ENCODE results near the gene DOCK6. TPM values are rescaled to one million over a fixed set of nuclear protein-coding genes. Genes with fewer than 3 reads are reported as not detected.

Gene DOCK6
- total RNA-seq, 1 experiment from 2014 or later = 18.3 TPM

DNA sequence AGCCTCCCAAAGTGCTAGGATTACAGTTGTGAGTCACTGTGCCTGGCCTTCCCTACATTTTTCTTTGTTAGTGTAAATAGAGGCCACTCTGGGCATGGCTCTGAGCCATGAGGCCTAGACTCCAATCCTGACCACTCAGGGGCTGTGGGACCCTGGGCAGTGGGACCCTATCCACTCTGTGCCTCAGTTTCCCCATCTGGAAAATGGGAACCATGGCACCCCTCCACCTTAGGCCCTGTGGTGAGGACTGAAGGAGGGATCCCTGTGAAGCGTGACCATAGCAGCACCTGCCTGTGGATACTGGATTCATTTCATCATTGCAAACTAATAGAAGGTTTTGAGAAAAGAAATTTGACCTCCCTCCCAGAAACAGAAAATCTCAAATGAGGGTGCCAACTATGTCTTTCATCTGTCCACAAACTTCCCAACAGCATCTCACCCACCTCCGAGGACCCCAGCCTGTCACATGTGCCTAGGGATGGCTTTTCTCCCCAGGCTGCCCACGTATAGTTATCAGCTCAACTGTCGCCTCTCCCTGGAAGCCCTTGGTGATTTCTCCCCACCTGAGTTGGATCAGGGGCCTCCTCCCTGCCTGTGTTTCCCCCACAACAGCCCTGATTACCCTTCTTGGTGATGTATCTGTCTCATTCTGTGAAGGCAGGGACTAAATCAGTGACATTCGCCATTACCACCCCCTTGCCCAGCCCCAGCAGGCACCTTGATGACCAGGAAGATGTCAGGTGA is 17.3 kb downstream of the DOCK6 start:
- DNase-seq = no peak
- H3K27me3 ChIP-seq = no peaks in the 10 kb centered on the region

DNA sequence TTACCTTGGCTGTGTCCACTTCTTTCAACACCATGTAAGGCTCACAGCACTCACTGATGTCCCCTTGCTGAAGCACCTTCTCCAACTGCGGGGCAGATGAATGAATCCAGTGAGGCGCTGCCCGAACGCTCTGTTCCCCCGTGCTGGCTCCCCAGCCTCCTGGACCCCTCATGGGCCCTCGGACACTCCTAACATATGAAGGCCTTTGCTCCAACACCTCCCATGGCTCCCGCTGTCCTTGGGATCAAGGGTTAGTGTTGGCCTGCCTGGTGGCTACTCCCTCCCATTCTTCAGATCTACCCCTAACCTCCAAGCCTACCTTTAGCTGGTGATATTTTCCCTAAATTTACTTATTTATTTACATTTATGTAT is 18.5 kb downstream of the DOCK6 start:
- no peak for DNase-seq
- Histone ChIP-seq H3K4me1 (no peaks in the 10 kb centered on the region), H3K27ac (no peak overlapping the region), H3K36me3 (peaks cover 12% of the 10 kb centered on the region), H3K27me3 (no peaks in the 10 kb centered on the region), H3K4me3 (no peak overlapping the region), H3K9me3 (replicated peaks) (no peaks in the 10 kb centered on the region)

More for the DNA sequence above, 17.3 kb downstream of the DOCK6 start:
- H3K4me3 ChIP-seq = no peak overlapping the region
- H3K4me1 ChIP-seq = no peaks in the 10 kb centered on the region
- H3K36me3 ChIP-seq = peaks cover 16% of the 10 kb centered on the region
- no peak overlapping the region for H3K27ac ChIP-seq
- H3K9me3 ChIP-seq (replicated peaks) = no peaks in the 10 kb centered on the region

DNA sequence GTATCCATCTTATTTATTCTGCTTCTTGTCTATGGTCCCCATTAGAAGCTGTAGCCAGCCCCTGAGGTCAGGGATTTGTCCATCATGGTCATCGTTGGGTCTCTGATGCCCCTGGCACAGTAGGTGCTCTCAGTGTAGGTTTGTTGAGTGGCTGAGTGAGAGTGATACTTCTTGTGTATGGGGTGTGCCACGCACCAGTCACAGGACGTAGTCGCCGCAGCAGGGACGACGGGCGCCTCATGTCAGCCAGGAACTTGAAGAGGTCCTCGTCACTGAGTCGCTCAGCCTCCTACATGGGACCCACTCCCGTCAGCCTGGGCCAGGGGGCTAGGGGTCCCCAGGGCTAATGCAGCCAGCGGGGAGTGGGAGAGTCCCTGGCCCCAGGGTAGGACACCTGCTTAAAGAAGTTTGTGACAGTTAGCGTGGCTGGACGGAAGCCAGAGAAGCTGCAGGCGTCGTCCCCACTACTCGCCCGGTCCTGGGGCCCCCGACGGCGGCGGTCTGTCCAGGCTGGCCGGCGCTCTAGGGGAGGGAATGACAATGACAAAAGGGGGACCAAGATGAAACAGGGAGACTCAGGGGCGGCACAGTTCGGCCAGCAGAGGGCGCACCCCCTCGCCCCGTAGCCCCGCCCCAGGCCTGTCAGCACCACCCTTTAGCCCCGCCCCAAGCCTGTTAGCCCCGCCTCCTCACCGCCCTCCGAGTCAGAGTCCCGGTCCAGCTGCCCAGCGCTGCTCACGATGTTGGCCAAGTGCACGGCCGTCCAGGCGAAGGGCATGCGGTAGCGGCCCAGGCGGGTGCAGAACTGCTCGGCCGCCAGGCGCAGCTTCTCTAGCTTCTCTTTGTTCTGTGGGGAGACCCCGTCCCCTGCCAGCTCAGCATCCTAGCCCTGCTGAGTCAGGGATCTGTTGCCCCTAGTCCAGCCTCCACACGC is 19.2 kb downstream of the DOCK6 start:
- Histone ChIP-seq H3K36me3 (peaks cover 7% of the 10 kb centered on the region; the same call in 1 of the 2 replicates), H3K9me3 (replicated peaks) (no peaks in the 10 kb centered on the region), H3K27me3 (no peaks in the 10 kb centered on the region), H3K4me1 (no peaks in the 10 kb centered on the region), H3K4me3 (no peak overlapping the region), H3K27ac (no peak overlapping the region)
- DNase-seq = peak; percentile 84 to 86

DNA sequence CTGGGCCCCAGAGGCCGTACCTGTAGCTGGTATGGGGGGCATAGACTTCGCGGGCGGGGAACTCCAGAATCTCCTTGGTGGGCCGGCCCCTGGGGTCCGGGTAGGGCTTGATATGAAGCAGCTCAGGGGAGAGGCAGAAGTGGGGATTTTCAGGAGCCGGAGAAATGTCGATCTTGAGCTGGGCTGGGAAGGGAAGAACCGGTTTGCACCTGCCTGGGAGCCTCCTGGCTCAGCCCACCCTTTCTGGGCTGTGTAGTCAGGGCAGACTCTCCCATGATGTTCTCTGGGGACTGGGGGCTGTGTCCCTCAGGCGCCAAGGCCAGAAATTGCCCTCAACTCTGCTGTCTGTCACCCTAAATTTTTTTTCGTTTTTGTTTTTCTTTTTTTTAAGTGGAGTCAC is 20.3 kb downstream of the DOCK6 start:
- Histone ChIP-seq H3K27me3 (no peaks in the 10 kb centered on the region), H3K4me1 (no peaks in the 10 kb centered on the region), H3K36me3 (peaks cover 2% of the 10 kb centered on the region; the same call in 1 of the 2 replicates), H3K27ac (no peak overlapping the region), H3K4me3 (no peak overlapping the region), H3K9me3 (replicated peaks) (no peaks in the 10 kb centered on the region)
- no peak for DNase-seq

DNA sequence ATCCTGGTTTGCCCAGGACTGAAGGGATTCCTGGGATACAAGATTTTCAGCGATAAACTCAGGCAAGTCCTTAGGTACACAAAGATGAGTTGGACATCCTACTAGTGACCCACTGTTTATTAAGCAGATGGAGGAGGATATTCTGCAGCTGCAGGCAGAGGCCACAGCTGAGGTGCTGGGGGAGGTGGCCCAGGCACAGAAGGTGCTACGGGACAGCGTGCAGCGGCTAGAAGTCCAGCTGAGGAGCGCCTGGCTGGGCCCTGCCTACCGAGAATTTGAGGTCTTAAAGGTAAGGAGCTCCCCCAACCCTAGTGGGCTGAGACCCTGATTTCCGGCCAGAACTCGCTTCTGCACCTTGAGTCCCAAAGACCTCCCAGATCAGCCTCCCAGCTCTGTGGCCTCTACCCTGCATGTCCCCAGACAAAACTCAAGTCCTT is 22.3 kb downstream of the DOCK6 start:
- no peak overlapping the region for H3K27ac ChIP-seq
- DNase-seq = no peak
- H3K27me3 ChIP-seq = no peaks in the 10 kb centered on the region
- H3K9me3 ChIP-seq (replicated peaks) = no peaks in the 10 kb centered on the region
- no peak overlapping the region for H3K4me3 ChIP-seq
- no peaks in the 10 kb centered on the region for H3K4me1 ChIP-seq
- peaks cover 2% of the 10 kb centered on the region; the same call in 1 of the 2 replicates for H3K36me3 ChIP-seq

DNA sequence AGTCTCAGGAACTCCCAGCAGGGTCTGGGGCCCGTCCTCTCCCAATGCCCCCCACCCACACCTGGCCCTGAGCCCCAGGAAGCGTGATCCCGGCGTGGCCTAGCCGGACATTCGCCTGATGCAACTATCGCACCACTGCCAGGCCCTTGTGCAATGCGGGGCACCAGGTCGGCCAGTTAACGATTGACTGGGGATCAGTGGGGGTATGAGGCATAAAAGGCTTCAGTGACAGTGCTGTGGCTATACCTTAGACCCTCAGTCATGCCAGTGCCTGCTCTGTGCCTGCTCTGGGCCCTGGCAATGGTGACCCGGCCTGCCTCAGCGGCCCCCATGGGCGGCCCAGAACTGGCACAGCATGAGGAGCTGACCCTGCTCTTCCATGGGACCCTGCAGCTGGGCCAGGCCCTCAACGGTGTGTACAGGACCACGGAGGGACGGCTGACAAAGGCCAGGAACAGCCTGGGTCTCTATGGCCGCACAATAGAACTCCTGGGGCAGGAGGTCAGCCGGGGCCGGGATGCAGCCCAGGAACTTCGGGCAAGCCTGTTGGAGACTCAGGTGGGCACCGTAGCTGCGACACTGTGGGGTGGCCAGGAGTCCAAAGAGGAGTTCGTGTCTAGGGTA is 22.8 kb downstream of the DOCK6 start, which contains the start of gene ANGPTL8:
Gene ANGPTL8, plus strand, starts transcription at position 243 of the 624 bp plus-strand sequence. Its CDS starts 19 bp downstream, at position 262.
- H3K4me3 ChIP-seq = no peak within 1 kb of the TSS

DNA sequence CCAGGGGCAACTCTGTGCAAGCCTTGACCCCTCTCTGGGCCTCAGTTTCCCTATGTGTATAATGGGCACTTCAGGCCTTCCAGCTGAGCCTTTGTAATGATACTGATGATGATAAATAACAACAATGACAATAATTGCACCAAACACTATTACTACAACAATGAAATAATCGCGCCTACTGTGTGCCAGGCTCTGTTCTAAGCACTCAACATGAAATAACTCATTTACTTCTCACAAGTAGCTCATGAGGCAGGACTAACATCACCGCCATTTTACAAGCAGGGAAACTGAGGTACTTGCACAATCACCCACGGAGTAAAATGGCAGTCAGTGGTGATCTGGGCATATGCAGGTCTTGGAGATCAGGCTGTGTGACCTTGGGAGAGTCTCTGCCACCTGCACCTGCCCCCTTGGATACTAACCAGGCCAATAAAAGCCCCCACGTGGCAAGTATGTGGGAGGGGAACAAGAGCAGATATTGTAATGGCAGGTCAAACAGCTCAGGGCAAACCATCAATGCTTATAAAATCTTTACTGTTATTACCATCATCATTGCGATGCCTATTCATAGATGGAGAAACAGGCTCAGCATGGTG is 23.4 kb downstream of the DOCK6 start:
- peaks cover 2% of the 10 kb centered on the region; the same call in 1 of the 2 replicates for H3K36me3 ChIP-seq
- DNase-seq = no peak
- H3K27me3 ChIP-seq = no peaks in the 10 kb centered on the region
- no peaks in the 10 kb centered on the region for H3K9me3 ChIP-seq (replicated peaks)
- H3K4me1 ChIP-seq = no peaks in the 10 kb centered on the region
- no peak overlapping the region for H3K4me3 ChIP-seq
- no peak overlapping the region for H3K27ac ChIP-seq

More for the DNA sequence above, 22.8 kb downstream of the DOCK6 start, which contains the start of gene ANGPTL8:
- no peaks in the 10 kb centered on the region for H3K4me1 ChIP-seq
- no peak for DNase-seq
- H3K9me3 ChIP-seq (replicated peaks) = no peaks in the 10 kb centered on the region
- no peaks in the 10 kb centered on the region for H3K27me3 ChIP-seq
- no peak within 1 kb of the TSS for H3K27ac ChIP-seq
- H3K36me3 ChIP-seq = peaks cover 2% of the 10 kb centered on the region; the same call in 1 of the 2 replicates

DNA sequence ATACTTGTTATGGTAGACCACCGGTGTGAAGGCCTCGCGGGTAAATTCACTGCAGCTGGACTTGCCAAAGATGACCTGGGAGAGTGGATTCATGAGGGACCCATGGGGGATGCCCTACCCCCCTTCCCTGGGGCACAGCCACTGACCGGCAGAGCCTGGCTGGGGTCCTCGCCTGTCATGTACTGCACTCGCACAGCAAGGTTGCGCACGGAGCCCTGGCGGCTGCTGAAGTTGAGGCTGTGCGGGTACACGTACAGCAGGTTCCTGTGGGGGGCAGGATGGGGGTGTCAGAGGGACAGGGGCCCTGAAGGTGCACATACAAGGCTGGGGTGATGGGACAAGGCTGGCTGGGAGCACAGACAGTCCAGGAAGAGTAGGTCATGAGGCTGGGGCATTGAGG is 24.3 kb downstream of the DOCK6 start:
- H3K36me3 ChIP-seq = peaks cover 2% of the 10 kb centered on the region; the same call in 1 of the 2 replicates

DNA sequence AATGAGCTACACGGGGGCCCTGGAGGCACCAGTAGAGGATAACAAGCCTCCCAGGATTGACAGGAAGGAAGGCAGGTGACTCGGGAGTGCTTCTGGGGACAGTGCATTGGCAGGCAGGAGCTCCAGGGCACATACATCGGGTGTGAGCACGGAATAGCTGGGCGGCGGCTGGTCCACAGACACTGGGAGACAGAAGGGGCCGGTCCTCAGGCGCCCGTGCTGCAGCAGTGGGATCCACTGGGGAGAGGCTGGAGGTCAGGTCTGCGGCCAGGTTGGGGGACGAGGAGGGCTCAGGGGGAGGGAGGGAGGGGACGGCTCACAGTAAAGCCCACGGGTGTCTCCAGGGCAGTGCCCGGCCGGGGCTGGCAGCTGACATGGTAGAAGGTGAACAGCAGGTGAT is 25.0 kb downstream of the DOCK6 start:
- no peak overlapping the region for H3K27ac ChIP-seq
- no peaks in the 10 kb centered on the region for H3K9me3 ChIP-seq (replicated peaks)
- H3K36me3 ChIP-seq = peaks cover 4% of the 10 kb centered on the region; the same call in 1 of the 2 replicates
- no peak overlapping the region for H3K4me3 ChIP-seq
- no peaks in the 10 kb centered on the region for H3K4me1 ChIP-seq
- no peak for DNase-seq
- H3K27me3 ChIP-seq = no peaks in the 10 kb centered on the region

More for the DNA sequence above, 24.3 kb downstream of the DOCK6 start:
- Histone ChIP-seq H3K4me1 (no peaks in the 10 kb centered on the region), H3K27ac (no peak overlapping the region), H3K9me3 (replicated peaks) (no peaks in the 10 kb centered on the region), H3K27me3 (no peaks in the 10 kb centered on the region), H3K4me3 (no peak overlapping the region)
- DNase-seq = no peak

DNA sequence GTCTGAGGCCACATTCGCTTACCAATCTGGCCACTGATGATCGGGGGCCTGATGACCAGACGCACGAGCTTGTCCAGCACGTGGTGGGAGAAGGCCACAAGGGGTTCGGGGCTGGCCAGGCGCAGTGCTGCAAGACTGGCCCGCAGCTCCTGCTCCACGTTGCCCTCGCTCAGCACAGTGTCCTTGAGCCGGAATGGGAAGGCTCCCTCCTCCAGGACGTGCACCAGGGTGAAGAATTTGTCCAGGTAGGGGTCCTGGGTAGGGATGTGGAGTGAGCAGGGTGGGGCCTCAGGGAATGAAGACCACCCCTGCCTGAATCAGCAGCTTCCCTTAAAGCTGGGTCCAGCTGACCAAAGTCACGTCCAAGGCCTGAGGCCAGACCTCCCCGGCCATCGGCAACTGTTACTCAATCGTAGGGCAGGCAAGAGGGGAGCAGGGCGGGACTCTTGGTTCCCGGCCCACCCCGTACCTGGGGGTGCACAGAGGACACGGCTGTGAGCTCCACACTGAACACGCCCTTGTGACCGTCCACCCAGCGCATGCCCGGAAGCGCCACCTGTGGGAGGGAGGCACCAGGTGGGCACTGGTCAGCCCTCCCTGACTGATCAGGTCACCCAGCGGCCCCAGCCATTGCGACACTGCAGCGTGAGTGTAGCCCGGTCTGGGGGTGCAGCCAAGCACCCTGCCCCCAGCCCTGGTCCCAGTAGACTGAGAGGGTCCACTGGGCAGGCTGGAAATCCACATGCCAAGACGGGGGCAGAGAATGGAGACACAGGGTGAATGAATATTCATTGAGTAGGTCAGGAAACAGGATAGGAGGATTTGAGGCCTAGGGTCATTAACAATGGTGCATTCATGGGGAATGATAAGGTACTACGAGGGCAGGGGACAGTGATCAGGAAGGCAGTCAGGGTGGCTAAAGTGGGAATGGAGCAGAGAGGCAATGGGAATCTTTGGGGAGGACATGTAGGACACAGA is 25.7 kb downstream of the DOCK6 start:
- no peak overlapping the region for H3K4me3 ChIP-seq
- peaks cover 4% of the 10 kb centered on the region; the same call in 1 of the 2 replicates for H3K36me3 ChIP-seq
- no peak for DNase-seq
- no peaks in the 10 kb centered on the region for H3K9me3 ChIP-seq (replicated peaks)
- H3K27me3 ChIP-seq = no peaks in the 10 kb centered on the region
- H3K4me1 ChIP-seq = no peaks in the 10 kb centered on the region
- no peak overlapping the region for H3K27ac ChIP-seq

DNA sequence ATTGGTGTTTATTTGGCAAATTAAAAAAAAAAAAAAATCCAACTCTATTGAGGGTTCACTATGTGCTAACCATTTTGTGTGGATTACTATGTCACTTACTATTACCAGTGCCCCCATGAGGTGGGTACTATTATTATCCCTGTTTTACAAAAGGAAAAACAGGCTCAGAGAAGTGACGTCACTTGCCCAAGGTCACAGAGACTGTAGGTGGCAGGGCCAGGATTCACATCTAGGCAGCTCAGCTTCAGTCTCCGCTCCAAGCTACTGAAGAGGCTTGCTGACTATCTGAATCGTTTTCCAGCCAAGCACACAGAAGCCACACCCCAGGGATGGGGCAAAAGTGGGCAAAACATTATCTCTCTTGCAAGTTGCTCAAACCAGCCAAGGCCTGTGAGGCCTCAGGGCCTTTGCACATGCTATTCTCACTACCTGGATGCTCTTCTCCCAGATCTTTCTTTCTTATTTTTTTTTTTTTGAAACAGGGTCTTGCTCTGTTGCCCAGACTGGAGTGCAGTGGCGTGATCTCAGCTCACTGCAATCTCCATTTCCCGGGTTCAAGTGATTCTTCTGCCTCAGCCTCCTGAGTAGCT is 27.7 kb downstream of the DOCK6 start:
- Histone ChIP-seq H3K4me1 (no peaks in the 10 kb centered on the region), H3K9me3 (replicated peaks) (no peaks in the 10 kb centered on the region), H3K4me3 (no peak overlapping the region), H3K27ac (no peak overlapping the region), H3K36me3 (0 out of 2 replicates have a peak, but pooled peaks cover 2% of the 10 kb centered on the region), H3K27me3 (no peaks in the 10 kb centered on the region)
- no peak for DNase-seq

DNA sequence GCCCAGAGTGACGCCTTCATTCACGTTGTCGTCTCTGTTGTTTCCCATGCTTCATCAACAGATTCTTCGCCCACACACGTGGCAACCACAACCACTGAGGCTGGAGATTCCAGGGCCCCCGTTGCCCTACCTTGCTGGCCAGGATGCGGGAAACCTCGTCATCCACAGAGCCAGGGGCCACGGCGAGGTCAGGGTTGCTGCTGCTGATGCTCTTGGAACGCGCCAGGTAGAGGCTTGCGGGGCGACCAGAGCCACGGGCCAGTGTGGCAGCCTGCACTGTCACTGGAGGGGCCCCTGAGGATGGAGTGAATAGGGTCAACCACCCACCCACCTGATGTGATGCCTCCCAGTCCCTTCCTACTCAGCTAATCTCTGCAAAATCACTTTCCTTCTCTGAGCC is 29.3 kb downstream of the DOCK6 start:
- Histone ChIP-seq H3K4me3 (no peak overlapping the region), H3K27me3 (no peaks in the 10 kb centered on the region), H3K27ac (no peak overlapping the region), H3K36me3 (0 out of 2 replicates have a peak, but pooled peaks cover 2% of the 10 kb centered on the region), H3K9me3 (replicated peaks) (no peaks in the 10 kb centered on the region), H3K4me1 (no peaks in the 10 kb centered on the region)
- no peak for DNase-seq

DNA sequence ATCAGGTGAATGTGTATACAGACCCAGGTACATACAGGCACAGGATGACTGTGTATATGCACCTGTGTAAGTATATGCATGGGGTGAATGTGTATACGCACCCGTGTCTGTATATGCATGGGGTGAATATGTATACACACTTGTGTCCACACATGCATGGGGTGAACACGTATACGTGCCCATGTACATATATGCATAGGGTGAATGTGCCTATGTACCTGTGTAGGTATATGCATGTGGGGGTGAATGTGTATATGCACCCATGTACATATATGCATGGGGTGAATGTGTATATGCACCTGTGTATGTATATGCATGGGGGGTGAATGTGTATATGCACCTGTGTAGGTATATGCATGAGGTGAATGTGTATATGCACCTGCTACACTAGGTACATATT is 29.8 kb downstream of the DOCK6 start:
- Histone ChIP-seq H3K9me3 (replicated peaks) (no peaks in the 10 kb centered on the region), H3K27ac (no peak overlapping the region), H3K4me1 (no peaks in the 10 kb centered on the region), H3K36me3 (0 out of 2 replicates have a peak, but pooled peaks cover 2% of the 10 kb centered on the region), H3K27me3 (no peaks in the 10 kb centered on the region), H3K4me3 (no peak overlapping the region)
- no peak for DNase-seq

Measured in SJCRH30 (cell line).